ENCODE results near the gene FABP6. TPM values are rescaled to one million over a fixed set of nuclear protein-coding genes. Genes with fewer than 3 reads are reported as not detected.

Gene FABP6
- total RNA-seq, 1 experiment from 2014 or later = 2.9 TPM

GRCh38 chr5:160252916-160253315, 23.6 kb downstream of the FABP6 start:
- Mint-ChIP-seq H3K36me3 (peaks cover 34% of the 10 kb centered on the region), H3K4me1 (peaks cover 5% of the 10 kb centered on the region), H3K27ac (no peak overlapping the region), H3K27me3 (ENCODE audit: low read depth) (no peaks in the 10 kb centered on the region), H3K4me3 (no peak overlapping the region), H3K9me3 (no peaks in the 10 kb centered on the region)
- ATAC-seq (no peak), DNase-seq (ENCODE audit: low spot score) (no peak)
- ChIA-PET CTCF (no interaction called here), POLR2A (no interaction called here)
- no peak for TF ChIP-seq SOX15 (CRISPR knock-in tag; IDR thresholded peaks at IDR 0.05)
- TF ChIP-seq, protein P1, sequence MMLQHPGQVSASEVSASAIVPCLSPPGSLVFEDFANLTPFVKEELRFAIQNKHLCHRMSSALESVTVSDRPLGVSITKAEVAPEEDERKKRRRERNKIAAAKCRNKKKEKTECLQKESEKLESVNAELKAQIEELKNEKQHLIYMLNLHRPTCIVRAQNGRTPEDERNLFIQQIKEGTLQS (CRISPR knock-in tag; conservative IDR thresholded peaks at IDR 0.05) = no peak
- no peak for TF ChIP-seq CREB1 (CRISPR knock-in tag; IDR thresholded peaks at IDR 0.05)
- TF ChIP-seq, protein P2, sequence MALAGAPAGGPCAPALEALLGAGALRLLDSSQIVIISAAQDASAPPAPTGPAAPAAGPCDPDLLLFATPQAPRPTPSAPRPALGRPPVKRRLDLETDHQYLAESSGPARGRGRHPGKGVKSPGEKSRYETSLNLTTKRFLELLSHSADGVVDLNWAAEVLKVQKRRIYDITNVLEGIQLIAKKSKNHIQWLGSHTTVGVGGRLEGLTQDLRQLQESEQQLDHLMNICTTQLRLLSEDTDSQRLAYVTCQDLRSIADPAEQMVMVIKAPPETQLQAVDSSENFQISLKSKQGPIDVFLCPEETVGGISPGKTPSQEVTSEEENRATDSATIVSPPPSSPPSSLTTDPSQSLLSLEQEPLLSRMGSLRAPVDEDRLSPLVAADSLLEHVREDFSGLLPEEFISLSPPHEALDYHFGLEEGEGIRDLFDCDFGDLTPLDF (CRISPR knock-in tag; IDR thresholded peaks at IDR 0.05) = no peak
- no peak for TF ChIP-seq ARID4B (CRISPR knock-in tag; IDR thresholded peaks at IDR 0.05; ENCODE audit: borderline replicate concordance)
- TF ChIP-seq ERG (CRISPR knock-in tag; IDR thresholded peaks at IDR 0.05) = no peak
- no peak for TF ChIP-seq TCF7 (CRISPR knock-in tag; IDR thresholded peaks at IDR 0.05; ENCODE audit: low read depth)
- no peak for TF ChIP-seq RELA (CRISPR knock-in tag; IDR thresholded peaks at IDR 0.05; ENCODE audit: borderline replicate concordance)
- TF ChIP-seq ATF1 (CRISPR knock-in tag; IDR thresholded peaks at IDR 0.05) = no peak
- no peak for TF ChIP-seq NR1H2 (CRISPR knock-in tag; IDR thresholded peaks at IDR 0.05)
- TF ChIP-seq ATF6 (CRISPR knock-in tag; IDR thresholded peaks at IDR 0.05) = no peak
- TF ChIP-seq FOXK1 (CRISPR knock-in tag; IDR thresholded peaks at IDR 0.05) = no peak
- TF ChIP-seq, protein P3, sequence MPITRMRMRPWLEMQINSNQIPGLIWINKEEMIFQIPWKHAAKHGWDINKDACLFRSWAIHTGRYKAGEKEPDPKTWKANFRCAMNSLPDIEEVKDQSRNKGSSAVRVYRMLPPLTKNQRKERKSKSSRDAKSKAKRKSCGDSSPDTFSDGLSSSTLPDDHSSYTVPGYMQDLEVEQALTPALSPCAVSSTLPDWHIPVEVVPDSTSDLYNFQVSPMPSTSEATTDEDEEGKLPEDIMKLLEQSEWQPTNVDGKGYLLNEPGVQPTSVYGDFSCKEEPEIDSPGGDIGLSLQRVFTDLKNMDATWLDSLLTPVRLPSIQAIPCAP (CRISPR knock-in tag; IDR thresholded peaks at IDR 0.05) = no peak
- no peak for TF ChIP-seq SP1 (CRISPR knock-in tag; conservative IDR thresholded peaks at IDR 0.05)

DNA sequence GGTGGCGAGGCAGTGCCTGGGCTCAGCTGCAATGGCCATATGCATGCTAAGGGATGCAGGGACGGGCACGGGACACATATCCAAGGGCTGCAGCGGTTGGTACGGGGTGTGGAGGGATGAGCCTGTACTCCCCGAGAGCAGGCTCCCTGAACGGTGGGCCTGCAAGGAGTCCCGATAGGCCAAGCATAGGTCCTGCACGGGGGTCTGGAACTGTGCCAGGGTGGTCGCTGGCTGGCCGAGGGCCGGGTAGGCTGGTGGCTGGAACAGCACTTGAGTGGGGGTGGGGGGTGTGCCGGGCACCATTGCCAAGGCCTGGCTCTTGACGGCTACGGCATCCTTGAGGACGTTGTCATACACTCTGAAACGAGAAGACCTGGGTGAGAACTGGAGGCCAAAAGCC, 24.1 kb downstream of the FABP6 start:
- H3K4me1 Mint-ChIP-seq = peaks cover 5% of the 10 kb centered on the region
- no peaks in the 10 kb centered on the region for H3K9me3 Mint-ChIP-seq
- ChIA-PET POLR2A (no interaction called here), CTCF (no interaction called here)
- no peak overlapping the region for H3K27ac Mint-ChIP-seq
- ATAC-seq (no peak), DNase-seq (ENCODE audit: low spot score) (no peak)
- H3K27me3 Mint-ChIP-seq (ENCODE audit: low read depth) = no peaks in the 10 kb centered on the region
- peaks cover 39% of the 10 kb centered on the region for H3K36me3 Mint-ChIP-seq
- H3K4me3 Mint-ChIP-seq = no peak overlapping the region
- TF ChIP-seq JUN (CRISPR knock-in tag; IDR thresholded peaks at IDR 0.05) = no peak
- no peak for TF ChIP-seq ZNF138 (CRISPR knock-in tag; conservative IDR thresholded peaks at IDR 0.05)
- TF ChIP-seq, protein P4, sequence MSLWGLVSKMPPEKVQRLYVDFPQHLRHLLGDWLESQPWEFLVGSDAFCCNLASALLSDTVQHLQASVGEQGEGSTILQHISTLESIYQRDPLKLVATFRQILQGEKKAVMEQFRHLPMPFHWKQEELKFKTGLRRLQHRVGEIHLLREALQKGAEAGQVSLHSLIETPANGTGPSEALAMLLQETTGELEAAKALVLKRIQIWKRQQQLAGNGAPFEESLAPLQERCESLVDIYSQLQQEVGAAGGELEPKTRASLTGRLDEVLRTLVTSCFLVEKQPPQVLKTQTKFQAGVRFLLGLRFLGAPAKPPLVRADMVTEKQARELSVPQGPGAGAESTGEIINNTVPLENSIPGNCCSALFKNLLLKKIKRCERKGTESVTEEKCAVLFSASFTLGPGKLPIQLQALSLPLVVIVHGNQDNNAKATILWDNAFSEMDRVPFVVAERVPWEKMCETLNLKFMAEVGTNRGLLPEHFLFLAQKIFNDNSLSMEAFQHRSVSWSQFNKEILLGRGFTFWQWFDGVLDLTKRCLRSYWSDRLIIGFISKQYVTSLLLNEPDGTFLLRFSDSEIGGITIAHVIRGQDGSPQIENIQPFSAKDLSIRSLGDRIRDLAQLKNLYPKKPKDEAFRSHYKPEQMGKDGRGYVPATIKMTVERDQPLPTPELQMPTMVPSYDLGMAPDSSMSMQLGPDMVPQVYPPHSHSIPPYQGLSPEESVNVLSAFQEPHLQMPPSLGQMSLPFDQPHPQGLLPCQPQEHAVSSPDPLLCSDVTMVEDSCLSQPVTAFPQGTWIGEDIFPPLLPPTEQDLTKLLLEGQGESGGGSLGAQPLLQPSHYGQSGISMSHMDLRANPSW (CRISPR knock-in tag; conservative IDR thresholded peaks at IDR 0.05; ENCODE audit: low read depth) = no peak
- no peak for TF ChIP-seq GRHL2 (CRISPR knock-in tag; IDR thresholded peaks at IDR 0.05; ENCODE audit: insufficient replicate concordance, severe bottlenecking)
- TF ChIP-seq, protein P5, sequence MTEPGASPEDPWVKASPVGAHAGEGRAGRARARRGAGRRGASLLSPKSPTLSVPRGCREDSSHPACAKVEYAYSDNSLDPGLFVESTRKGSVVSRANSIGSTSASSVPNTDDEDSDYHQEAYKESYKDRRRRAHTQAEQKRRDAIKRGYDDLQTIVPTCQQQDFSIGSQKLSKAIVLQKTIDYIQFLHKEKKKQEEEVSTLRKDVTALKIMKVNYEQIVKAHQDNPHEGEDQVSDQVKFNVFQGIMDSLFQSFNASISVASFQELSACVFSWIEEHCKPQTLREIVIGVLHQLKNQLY (CRISPR knock-in tag; IDR thresholded peaks at IDR 0.05) = no peak
- TF ChIP-seq ZNF219 (CRISPR knock-in tag; IDR thresholded peaks at IDR 0.05; ENCODE audit: borderline replicate concordance) = no peak
- TF ChIP-seq IRF2 (CRISPR knock-in tag; IDR thresholded peaks at IDR 0.05; ENCODE audit: borderline replicate concordance, low read depth) = no peak
- TF ChIP-seq ZNF416 (CRISPR knock-in tag; IDR thresholded peaks at IDR 0.05) = no peak
